ENCODE results near the gene KRTAP3-1. TPM values are rescaled to one million over a fixed set of nuclear protein-coding genes. Genes with fewer than 3 reads are reported as not detected.

KRTAP3-1 gene
- total and polyA plus RNA-seq, 12 donors, result not detected

DNA sequence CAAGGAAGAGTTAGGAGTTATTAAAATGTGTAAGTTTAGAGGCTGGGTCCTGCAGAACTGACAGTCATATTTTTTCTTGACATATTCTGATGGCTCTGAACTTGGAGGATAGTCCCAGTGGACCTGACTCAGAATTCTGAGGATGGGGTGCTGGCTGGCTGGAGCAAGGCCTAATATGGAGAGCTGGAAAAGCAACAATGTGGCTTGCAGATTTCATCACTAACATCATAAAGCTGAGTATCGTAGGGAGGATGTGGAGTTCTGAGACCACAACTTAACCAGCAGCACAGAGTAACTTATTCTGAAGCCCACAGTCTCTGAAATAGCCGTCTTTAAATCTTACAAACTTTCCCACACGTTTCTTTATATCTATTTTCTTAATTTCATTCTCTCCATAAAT is 15.8 kb upstream of the KRTAP3-1 start:
- H3K36me3 ChIP-seq, result no peaks in the 10 kb centered on the region
- H3K9me3 ChIP-seq, result peaks cover 0 to 10% (median 0%) of the 10 kb centered on the region in 11 donors
- peaks cover 0 to 37% (median 25%) of the 10 kb centered on the region in 7 donors for H3K27me3 ChIP-seq
- 72 to 79% methylated on average over 3 of the region's 3 CpGs for WGBS, 2 donors
- H3K27ac ChIP-seq, result no peak overlapping the region
- DNase-seq (no peak), ATAC-seq (no peak)
- no peak for TF ChIP-seq CTCF (IDR thresholded peaks at IDR 0.05)
- intact Hi-C loops (cut with DNase I), result no loop called here
- no peak overlapping the region for H3K4me3 ChIP-seq
- H3K4me1 ChIP-seq, result no peaks in the 10 kb centered on the region

DNA sequence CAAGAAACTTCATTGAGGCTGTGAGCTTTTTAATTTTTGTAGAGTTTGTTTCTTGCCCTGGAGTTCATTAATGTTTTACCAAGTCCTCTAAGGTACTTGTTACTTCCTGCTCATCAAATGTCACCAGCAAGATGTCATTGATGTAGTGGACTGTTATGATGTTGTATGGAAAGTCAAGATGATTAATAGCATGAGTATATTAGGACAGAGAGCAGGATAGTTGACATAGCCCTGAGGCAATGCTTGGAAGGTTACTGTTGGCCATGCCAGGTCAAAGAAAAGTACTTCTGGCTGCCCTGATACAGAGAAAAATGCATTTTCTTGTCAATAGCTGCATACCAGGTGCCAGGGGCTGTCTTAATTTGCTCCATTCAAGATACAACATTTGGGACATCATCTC is 11.4 kb upstream of the KRTAP3-1 start:
- no peak for ATAC-seq
- no peak for TF ChIP-seq CTCF (IDR thresholded peaks at IDR 0.05)

GRCh38 chr17:41019415-41019814 is 10.5 kb upstream of the KRTAP3-1 start:
- H3K27me3 ChIP-seq, result peaks cover 0 to 7% (median 0%) of the 10 kb centered on the region in 7 donors
- intact Hi-C loops (cut with DNase I), result no loop called here
- 94 to 95% methylated on average over 3 of the region's 3 CpGs for WGBS, 2 donors
- no peaks in the 10 kb centered on the region for H3K4me1 ChIP-seq
- TF ChIP-seq CTCF (IDR thresholded peaks at IDR 0.05), result no peak
- DNase-seq (no peak), ATAC-seq (no peak)
- no peak overlapping the region for H3K4me3 ChIP-seq
- peaks cover 0 to 10% (median 0%) of the 10 kb centered on the region in 11 donors for H3K9me3 ChIP-seq
- no peak overlapping the region for H3K27ac ChIP-seq
- H3K36me3 ChIP-seq, result no peaks in the 10 kb centered on the region

More for the DNA sequence above, 11.4 kb upstream of the KRTAP3-1 start:
- Histone ChIP-seq H3K27me3 (peaks cover 0 to 7% (median 0%) of the 10 kb centered on the region in 7 donors), H3K36me3 (no peaks in the 10 kb centered on the region), H3K9me3 (peaks cover 0 to 10% (median 0%) of the 10 kb centered on the region in 11 donors), H3K27ac (no peak overlapping the region), H3K4me1 (no peaks in the 10 kb centered on the region), H3K4me3 (no peak overlapping the region)
- intact Hi-C loops (cut with DNase I), result no loop called here
- no peak for DNase-seq

- no peaks in the 10 kb centered on the region for H3K36me3 ChIP-seq
- peaks cover 0 to 2% (median 0%) of the 10 kb centered on the region in 9 donors for H3K4me1 ChIP-seq
- H3K27me3 ChIP-seq, result peaks cover 0 to 7% (median 0%) of the 10 kb centered on the region in 7 donors
- intact Hi-C loops (cut with DNase I), result no loop called here
- WGBS, 2 donors, result 72 to 73% methylated on average over 3 of the region's 3 CpGs
- no peak for TF ChIP-seq CTCF (IDR thresholded peaks at IDR 0.05)
- no peak overlapping the region for H3K4me3 ChIP-seq
- DNase-seq, result no peak
- ATAC-seq, result no peak
- no peak overlapping the region for H3K27ac ChIP-seq
- H3K9me3 ChIP-seq, result peaks cover 0 to 10% (median 0%) of the 10 kb centered on the region in 11 donors
Observed at GRCh38 chr17:41018541-41018940, 9.6 kb upstream of the KRTAP3-1 start.
